ENCODE measurements around the gene RAB11FIP5.
A peak's percentile ranks its signal among the peaks of the same experiment; 100 is the strongest.

Gene RAB11FIP5

GRCh38 chr2:73088211-73088610, 24.5 kb downstream of the RAB11FIP5 start:
- DNase-seq (ENCODE audit: low read depth in 2 of 3, low spot score in 1 of 3) = no peak

GRCh38 chr2:73087311-73087710, 25.4 kb downstream of the RAB11FIP5 start:
- no peak for DNase-seq (ENCODE audit: low read depth in 2 of 3, low spot score in 1 of 3)

GRCh38 chr2:73085691-73086090, 27.1 kb downstream of the RAB11FIP5 start:
- peak; percentile 71 to 81 (median 72) for DNase-seq (ENCODE audit: low read depth in 2 of 3, low spot score in 1 of 3)

GRCh38 chr2:73084971-73085370, 27.8 kb downstream of the RAB11FIP5 start:
- DNase-seq (ENCODE audit: low read depth in 2 of 3, low spot score in 1 of 3) = no peak

- no peak for DNase-seq (ENCODE audit: low read depth in 2 of 3, low spot score in 1 of 3)
Measured at GRCh38 chr2:73083886-73084800, 28.6 kb downstream of the RAB11FIP5 start.

- DNase-seq (ENCODE audit: low read depth in 2 of 3, low spot score in 1 of 3) = no peak
Measured at GRCh38 chr2:73082523-73083410, 30.0 kb downstream of the RAB11FIP5 start.

GRCh38 chr2:73081181-73081671, 31.5 kb downstream of the RAB11FIP5 start:
- no peak for DNase-seq (ENCODE audit: low read depth in 2 of 3, low spot score in 1 of 3)

GRCh38 chr2:73080321-73081131, 32.2 kb downstream of the RAB11FIP5 start:
- DNase-seq (ENCODE audit: low read depth in 2 of 3, low spot score in 1 of 3) = no peak

GRCh38 chr2:73079636-73080035, 33.1 kb downstream of the RAB11FIP5 start:
- no peak for DNase-seq (ENCODE audit: low read depth in 2 of 3, low spot score in 1 of 3)

GRCh38 chr2:73078457-73079411, 34.0 kb downstream of the RAB11FIP5 start:
- no peak for DNase-seq (ENCODE audit: low read depth in 2 of 3, low spot score in 1 of 3)

GRCh38 chr2:73077424-73077795, 35.3 kb downstream of the RAB11FIP5 start:
- no peak for DNase-seq (ENCODE audit: low read depth in 2 of 3, low spot score in 1 of 3)

GRCh38 chr2:73076701-73077423, 35.9 kb downstream of the RAB11FIP5 start:
- DNase-seq (ENCODE audit: low read depth in 2 of 3, low spot score in 1 of 3) = no peak

- no peak for DNase-seq (ENCODE audit: low read depth in 2 of 3, low spot score in 1 of 3)
Measured at GRCh38 chr2:73075477-73076373, 37.0 kb downstream of the RAB11FIP5 start.

GRCh38 chr2:73074110-73075069, 38.4 kb downstream of the RAB11FIP5 start:
- no peak for DNase-seq (ENCODE audit: low read depth in 2 of 3, low spot score in 1 of 3)

- DNase-seq (ENCODE audit: low read depth in 2 of 3, low spot score in 1 of 3) = no peak
Measured at GRCh38 chr2:73072416-73072815, 40.3 kb downstream of the RAB11FIP5 start.

GRCh38 chr2:73072129-73072395, 40.7 kb downstream of the RAB11FIP5 start:
- no peak for DNase-seq (ENCODE audit: low read depth in 2 of 3, low spot score in 1 of 3)

Data from stimulated activated CD4-positive, alpha-beta T cell treated with anti-CD3 and anti-CD28 coated beads, Interleukin-12 subunit alpha, Interleukin-12 subunit beta, amount 100 ng/mL, for 48 hours (primary cell).